Upper lobe of left lung (tissue), 6 donors: ENCODE measurements around the gene NELFB. TPM values are rescaled to one million over a fixed set of nuclear protein-coding genes. Genes with fewer than 3 reads are reported as not detected.

Experiments
- ATAC-seq, 2 donors: fragments of 200-7000 bp; cut with Tn5 transposase; one replicate each; pipeline ENCODE4 v1.9.1; 2022; ENCODE audit warnings: mild to moderate bottlenecking in 2 of 2, moderate library complexity in 2 of 2; ENCODE audit not compliant: low FRiP score in 2 of 2
- DNase-seq, 2 donors: peaks; one replicate each; pipeline ENCODE4 v3.0.0-alpha.2; 2019 to 2020
- H3K27ac ChIP-seq, 4 donors: fragments of 200-600 bp; sonication (generic); one replicate each; pipeline ENCODE4 v1.5.1; 2016 to 2019
- H3K27me3 ChIP-seq, 4 donors: fragments of 200-600 bp; sonication (generic); one replicate each; pipeline ENCODE4 v1.5.1; 2017 to 2019
- H3K36me3 ChIP-seq, 4 donors: fragments of 200-600 bp; sonication (generic); one replicate each; pipeline ENCODE4 v1.5.1; 2016 to 2019
- H3K4me1 ChIP-seq, 4 donors: fragments of 200-600 bp; sonication (generic); one replicate each; pipeline ENCODE4 v1.5.1; 2018 to 2019
- H3K4me3 ChIP-seq, 4 donors: fragments of 200-600 bp; sonication (generic); one replicate each; pipeline ENCODE4 v1.5.1; 2017 to 2019; ENCODE audit warnings: mild to moderate bottlenecking in 2 of 4, moderate library complexity in 1 of 4
- H3K9me3 ChIP-seq, 4 donors: fragments of 200-600 bp; sonication (generic); one replicate each; pipeline ENCODE4 v1.5.1; 2018 to 2019
- EP300 ChIP-seq, 4 donors: sonication (generic); formaldehyde crosslinking; IDR thresholded peaks; one replicate each; pipeline ENCODE4 v1.5.1; 2017; ENCODE audit warnings: antibody characterized with exemption in 4 of 4, control low read depth in 2 of 4
- POLR2A ChIP-seq, 4 donors: fragments of 450-650 bp; IDR thresholded peaks; one replicate each; pipeline ENCODE4 v1.5.1; 2016 to 2017; ENCODE audit warnings: antibody characterized with exemption in 4 of 4, mild to moderate bottlenecking in 2 of 4
- POLR2AphosphoS5 ChIP-seq, 2 donors: sonication (generic); formaldehyde crosslinking; IDR thresholded peaks; one replicate each; pipeline ENCODE4 v1.5.1; 2017; ENCODE audit warnings: antibody characterized with exemption in 2 of 2
- WGBS, 2 donors: methylation state at CpG; one replicate each; pipeline ENCODE4 v1.1.5; 2017 to 2018; 5-methylcytosine and 5-hydroxymethylcytosine counted together
- total RNA-seq, 6 donors: library from RNA; depleted of rRNA in 4 of 6; stranded (reverse); fragments of >200 nt in 4 of 6; gene quantifications; one replicate each; pipeline versions ENCODE4 v1.1.0 to v1.2.1, GENCODE V29; 2016 to 2021
- TF ChIP-seq, protein P1 (sequence below), 6 experiments: fragments of 450-650 bp in 4 of 6; fragments of 200-600 bp in 2 of 6; sonication (generic) in 2 of 6; IDR thresholded peaks; one replicate each; pipeline ENCODE4 v1.5.1; 2016 to 2019; ENCODE audit warnings: antibody characterized with exemption in 6 of 6
- donor health status: DM: no; HTN: no; CAD: no; lungs with moderate emphysema.
- donor health status: DM: no; HTN: yes; CAD: no; lungs with severe emphysema.

The NELFB gene
- total RNA-seq, 6 donors from 2014 or later: 31.8 to 55.6 (median 49.8) TPM

- H3K4me3 ChIP-seq: no peak overlapping the region
These were observed 21.0 kb upstream of the NELFB start for GRCh38 chr9:137234055-137234697.

GRCh38 chr9:137234758-137235423 is 20.2 kb upstream of the NELFB start:
- Histone ChIP-seq H3K27ac (no peak overlapping the region), H3K9me3 (no peaks in the 10 kb centered on the region), H3K27me3 (peaks cover 0 to 20% (median 4%) of the 10 kb centered on the region in 4 donors), H3K36me3 (no peaks in the 10 kb centered on the region), H3K4me1 (peaks cover 19 to 45% (median 28%) of the 10 kb centered on the region in 4 donors), H3K4me3 (no peak overlapping the region)
- no peak for TF ChIP-seq POLR2A (IDR thresholded peaks at IDR 0.05)
- TF ChIP-seq POLR2AphosphoS5 (IDR thresholded peaks at IDR 0.05): no peak
- TF ChIP-seq EP300 (IDR thresholded peaks at IDR 0.05): no peak
- TF ChIP-seq, protein P1, sequence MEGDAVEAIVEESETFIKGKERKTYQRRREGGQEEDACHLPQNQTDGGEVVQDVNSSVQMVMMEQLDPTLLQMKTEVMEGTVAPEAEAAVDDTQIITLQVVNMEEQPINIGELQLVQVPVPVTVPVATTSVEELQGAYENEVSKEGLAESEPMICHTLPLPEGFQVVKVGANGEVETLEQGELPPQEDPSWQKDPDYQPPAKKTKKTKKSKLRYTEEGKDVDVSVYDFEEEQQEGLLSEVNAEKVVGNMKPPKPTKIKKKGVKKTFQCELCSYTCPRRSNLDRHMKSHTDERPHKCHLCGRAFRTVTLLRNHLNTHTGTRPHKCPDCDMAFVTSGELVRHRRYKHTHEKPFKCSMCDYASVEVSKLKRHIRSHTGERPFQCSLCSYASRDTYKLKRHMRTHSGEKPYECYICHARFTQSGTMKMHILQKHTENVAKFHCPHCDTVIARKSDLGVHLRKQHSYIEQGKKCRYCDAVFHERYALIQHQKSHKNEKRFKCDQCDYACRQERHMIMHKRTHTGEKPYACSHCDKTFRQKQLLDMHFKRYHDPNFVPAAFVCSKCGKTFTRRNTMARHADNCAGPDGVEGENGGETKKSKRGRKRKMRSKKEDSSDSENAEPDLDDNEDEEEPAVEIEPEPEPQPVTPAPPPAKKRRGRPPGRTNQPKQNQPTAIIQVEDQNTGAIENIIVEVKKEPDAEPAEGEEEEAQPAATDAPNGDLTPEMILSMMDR (IDR thresholded peaks at IDR 0.05): no peak
- ATAC-seq: no peak
- peak in 1 of 2 donors; percentile 73 for DNase-seq
- 81 to 82% methylated on average over 14 to 16 of the region's 18 CpGs for WGBS, 2 donors

More at GRCh38 chr9:137234055-137234697, 21.0 kb upstream of the NELFB start:
- peaks cover 15 to 38% (median 22%) of the 10 kb centered on the region in 4 donors for H3K4me1 ChIP-seq
- H3K36me3 ChIP-seq: no peaks in the 10 kb centered on the region
- H3K27ac ChIP-seq: no peak overlapping the region
- H3K9me3 ChIP-seq: no peaks in the 10 kb centered on the region
- H3K27me3 ChIP-seq: peaks cover 0 to 27% (median 4%) of the 10 kb centered on the region in 4 donors
- ATAC-seq (no peak), DNase-seq (peak in 1 of 2 donors; percentile 81)
- WGBS, 2 donors: 52% methylated on average over 26 of the region's 40 CpGs; no CpG with 5 or more reads in 1 of the 2 donors
- TF ChIP-seq, protein P1 (IDR thresholded peaks at IDR 0.05): no peak
- no peak for TF ChIP-seq POLR2A (IDR thresholded peaks at IDR 0.05)
- TF ChIP-seq EP300 (IDR thresholded peaks at IDR 0.05): no peak
- TF ChIP-seq POLR2AphosphoS5 (IDR thresholded peaks at IDR 0.05): no peak

DNA sequence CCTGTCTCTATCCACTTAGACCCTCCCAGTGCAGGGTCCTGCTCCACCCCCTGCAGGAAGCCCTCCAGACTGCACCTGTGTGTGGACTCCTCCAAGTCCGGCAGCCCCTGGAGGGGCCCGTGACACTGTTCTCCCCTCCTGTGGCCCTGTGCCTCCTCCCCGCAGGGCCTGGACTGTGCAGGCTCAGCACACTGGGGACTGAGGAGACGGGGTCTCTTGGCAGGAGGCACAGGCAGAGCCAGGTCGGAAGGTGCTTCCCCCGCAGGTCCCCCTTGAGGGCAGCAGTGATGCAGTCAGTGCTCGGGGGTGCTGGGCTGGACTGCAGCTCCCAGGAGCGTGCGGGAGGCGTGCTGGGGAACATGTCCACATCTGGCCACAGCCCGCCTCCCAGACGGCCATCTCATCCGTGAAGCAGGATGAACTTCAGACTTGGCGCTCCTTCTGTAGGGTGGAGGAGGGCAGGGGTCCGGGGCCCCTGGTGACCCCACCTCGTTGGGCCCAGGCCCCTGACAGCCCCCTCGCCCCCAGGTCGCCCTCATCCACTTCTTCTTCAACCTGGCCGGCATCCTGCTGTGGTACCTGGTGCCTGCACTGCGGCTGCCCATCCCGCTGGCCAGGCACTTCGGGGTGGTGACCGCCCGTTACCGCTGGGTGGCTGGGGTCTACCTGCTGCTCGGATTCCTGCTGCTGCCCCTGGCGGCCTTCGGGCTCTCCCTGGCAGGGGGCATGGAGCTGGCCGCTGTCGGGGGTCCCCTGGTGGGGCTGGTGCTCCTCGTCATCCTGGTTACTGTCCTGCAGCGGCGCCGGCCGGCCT is 19.5 kb upstream of the NELFB start:
- no peak overlapping the region for H3K27ac ChIP-seq
- H3K4me1 ChIP-seq: peaks cover 23 to 52% (median 30%) of the 10 kb centered on the region in 4 donors
- no peaks in the 10 kb centered on the region for H3K36me3 ChIP-seq
- no peaks in the 10 kb centered on the region for H3K9me3 ChIP-seq
- H3K27me3 ChIP-seq: peaks cover 0 to 14% (median 3%) of the 10 kb centered on the region in 4 donors
- TF ChIP-seq POLR2A (IDR thresholded peaks at IDR 0.05): no peak
- TF ChIP-seq POLR2AphosphoS5 (IDR thresholded peaks at IDR 0.05): no peak
- TF ChIP-seq, protein P1 (IDR thresholded peaks at IDR 0.05): no peak
- TF ChIP-seq EP300 (IDR thresholded peaks at IDR 0.05): no peak
- peak overlapping the region in 3 of 4 donors; percentile 3 to 29 (median 21) for H3K4me3 ChIP-seq
- ATAC-seq (no peak), DNase-seq (peak in 1 of 2 donors; percentile 82)
- 64 to 75% methylated on average over 3 to 20 of the region's 35 CpGs for WGBS, 2 donors

DNA sequence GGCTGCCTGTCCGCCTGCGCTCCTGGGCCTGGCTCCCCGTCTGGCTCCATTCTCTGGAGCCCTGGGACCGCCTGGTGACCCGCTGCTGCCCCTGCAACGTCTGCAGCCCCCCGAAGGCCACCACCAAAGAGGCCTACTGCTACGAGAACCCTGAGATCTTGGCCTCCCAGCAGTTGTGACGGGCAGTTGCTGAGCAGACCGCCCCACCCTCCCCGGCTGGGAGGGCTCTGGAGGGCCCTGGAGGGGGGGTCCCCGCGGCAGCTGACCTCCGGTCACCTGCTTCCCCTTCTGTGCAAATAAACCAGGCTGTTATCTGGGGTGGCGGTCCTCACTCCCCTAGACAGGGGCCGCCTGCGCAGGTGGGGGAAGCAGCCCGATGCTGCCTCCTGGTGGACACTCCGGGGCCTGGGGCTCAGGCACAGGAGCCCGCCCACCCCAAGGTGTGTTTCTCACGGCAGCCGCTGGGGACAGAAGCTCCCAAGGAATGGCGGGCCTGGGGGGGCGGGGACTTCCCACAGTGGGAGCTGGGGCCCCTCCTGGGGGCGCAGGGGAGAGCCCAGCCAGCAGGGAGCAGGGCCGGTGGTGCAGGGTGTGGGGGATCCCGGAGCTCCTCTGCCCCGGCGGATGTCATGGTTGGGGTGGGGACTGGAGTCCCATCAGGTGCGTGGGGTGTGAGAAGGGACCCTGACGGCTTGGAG is 18.7 kb upstream of the NELFB start:
- DNase-seq (peak; percentile 94), ATAC-seq (peak; percentile 62 to 81)
- Histone ChIP-seq H3K4me3 (peak overlapping the region in 3 of 4 donors; percentile 3 to 29 (median 21)), H3K36me3 (no peaks in the 10 kb centered on the region), H3K4me1 (peaks cover 23 to 52% (median 30%) of the 10 kb centered on the region in 4 donors), H3K27me3 (peaks cover 0 to 14% (median 3%) of the 10 kb centered on the region in 4 donors), H3K9me3 (no peaks in the 10 kb centered on the region), H3K27ac (peak overlapping the region in 1 of 4 donors; percentile 64)
- no peak for TF ChIP-seq POLR2A (IDR thresholded peaks at IDR 0.05)
- TF ChIP-seq EP300 (IDR thresholded peaks at IDR 0.05): no peak
- TF ChIP-seq POLR2AphosphoS5 (IDR thresholded peaks at IDR 0.05): no peak
- TF ChIP-seq, protein P1 (IDR thresholded peaks at IDR 0.05): peak; percentile 99 to 100 (median 99)
- WGBS, 2 donors: 7 to 20% methylated on average over 1 to 18 of the region's 31 CpGs
